Osteocyte (in vitro differentiated cells): Measurements from ENCODE around the gene SH3RF3. TPM values are rescaled to one million over a fixed set of nuclear protein-coding genes. Genes with fewer than 3 reads are reported as not detected.

Experiments
- DNase-seq: peaks from one replicate; pipeline ENCODE4 v3.0.0; 2021; ENCODE audit warnings: mixed read lengths; ENCODE audit not compliant: unreplicated experiment; ENCODE audit errors: extremely low spot score
- H3K27ac Mint-ChIP-seq: one replicate; pipeline ENCODE4 v1.8.0; 2021; ENCODE audit warnings: mild to moderate bottlenecking, mixed read lengths; ENCODE audit not compliant: unreplicated experiment
- H3K27me3 Mint-ChIP-seq: one replicate; pipeline ENCODE4 v1.8.0; 2021; ENCODE audit warnings: mixed read lengths; ENCODE audit not compliant: unreplicated experiment
- H3K36me3 Mint-ChIP-seq: one replicate; pipeline ENCODE4 v1.8.0; 2021; ENCODE audit warnings: mixed read lengths; ENCODE audit not compliant: unreplicated experiment
- H3K4me1 Mint-ChIP-seq: one replicate; pipeline ENCODE4 v1.8.0; 2021; ENCODE audit warnings: mixed read lengths; ENCODE audit not compliant: unreplicated experiment
- H3K4me3 Mint-ChIP-seq: one replicate; pipeline ENCODE4 v1.8.0; 2021; ENCODE audit warnings: mild to moderate bottlenecking, moderate library complexity, mixed read lengths; ENCODE audit not compliant: unreplicated experiment
- H3K9me3 Mint-ChIP-seq: one replicate; pipeline ENCODE4 v1.8.0; 2021; ENCODE audit warnings: mixed read lengths; ENCODE audit not compliant: unreplicated experiment
- total RNA-seq: library from RNA; stranded (reverse); gene quantifications from 2 replicates; pipeline ENCODE4 v1.2.1, GENCODE V29; 2021
- TF ChIP-seq, protein P1 (sequence below): fragments of 200-600 bp; sonication (generic); IDR thresholded peaks from 2 replicates; pipeline ENCODE4 v1.5.0; 2021; ENCODE audit warnings: antibody characterized with exemption, mild to moderate bottlenecking, moderate library complexity

Gene SH3RF3
- total RNA-seq, 1 donor from 2014 or later = 79.4 TPM

DNA sequence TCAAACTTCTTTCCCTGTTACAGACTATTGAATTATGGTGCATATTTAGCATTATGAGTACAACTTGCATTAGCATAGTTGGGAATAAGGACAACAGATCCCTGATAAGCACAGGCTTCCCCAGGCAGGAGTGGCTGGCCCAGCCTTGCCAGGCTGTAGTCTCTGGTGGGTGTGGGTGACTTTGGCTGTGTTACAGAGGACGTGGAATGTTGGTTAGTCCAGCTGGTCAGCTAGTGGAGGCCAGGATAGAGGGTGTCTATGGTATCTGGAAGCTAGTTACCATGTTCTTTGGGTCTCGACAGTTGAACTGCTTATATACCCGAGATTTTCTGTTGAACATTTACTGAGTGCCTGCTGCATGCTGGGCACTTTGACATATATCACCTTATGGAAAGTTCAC lies 4.7 kb downstream of the SH3RF3 start:
- Mint-ChIP-seq H3K27ac (peak overlapping the region; percentile 39), H3K4me1 (peaks cover 78% of the 10 kb centered on the region), H3K36me3 (peaks cover 10% of the 10 kb centered on the region), H3K9me3 (no peaks in the 10 kb centered on the region), H3K4me3 (peak overlapping the region; percentile 99), H3K27me3 (no peaks in the 10 kb centered on the region)
- TF ChIP-seq, protein P1, sequence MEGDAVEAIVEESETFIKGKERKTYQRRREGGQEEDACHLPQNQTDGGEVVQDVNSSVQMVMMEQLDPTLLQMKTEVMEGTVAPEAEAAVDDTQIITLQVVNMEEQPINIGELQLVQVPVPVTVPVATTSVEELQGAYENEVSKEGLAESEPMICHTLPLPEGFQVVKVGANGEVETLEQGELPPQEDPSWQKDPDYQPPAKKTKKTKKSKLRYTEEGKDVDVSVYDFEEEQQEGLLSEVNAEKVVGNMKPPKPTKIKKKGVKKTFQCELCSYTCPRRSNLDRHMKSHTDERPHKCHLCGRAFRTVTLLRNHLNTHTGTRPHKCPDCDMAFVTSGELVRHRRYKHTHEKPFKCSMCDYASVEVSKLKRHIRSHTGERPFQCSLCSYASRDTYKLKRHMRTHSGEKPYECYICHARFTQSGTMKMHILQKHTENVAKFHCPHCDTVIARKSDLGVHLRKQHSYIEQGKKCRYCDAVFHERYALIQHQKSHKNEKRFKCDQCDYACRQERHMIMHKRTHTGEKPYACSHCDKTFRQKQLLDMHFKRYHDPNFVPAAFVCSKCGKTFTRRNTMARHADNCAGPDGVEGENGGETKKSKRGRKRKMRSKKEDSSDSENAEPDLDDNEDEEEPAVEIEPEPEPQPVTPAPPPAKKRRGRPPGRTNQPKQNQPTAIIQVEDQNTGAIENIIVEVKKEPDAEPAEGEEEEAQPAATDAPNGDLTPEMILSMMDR = no peak
- peak; percentile 65 for DNase-seq

DNA sequence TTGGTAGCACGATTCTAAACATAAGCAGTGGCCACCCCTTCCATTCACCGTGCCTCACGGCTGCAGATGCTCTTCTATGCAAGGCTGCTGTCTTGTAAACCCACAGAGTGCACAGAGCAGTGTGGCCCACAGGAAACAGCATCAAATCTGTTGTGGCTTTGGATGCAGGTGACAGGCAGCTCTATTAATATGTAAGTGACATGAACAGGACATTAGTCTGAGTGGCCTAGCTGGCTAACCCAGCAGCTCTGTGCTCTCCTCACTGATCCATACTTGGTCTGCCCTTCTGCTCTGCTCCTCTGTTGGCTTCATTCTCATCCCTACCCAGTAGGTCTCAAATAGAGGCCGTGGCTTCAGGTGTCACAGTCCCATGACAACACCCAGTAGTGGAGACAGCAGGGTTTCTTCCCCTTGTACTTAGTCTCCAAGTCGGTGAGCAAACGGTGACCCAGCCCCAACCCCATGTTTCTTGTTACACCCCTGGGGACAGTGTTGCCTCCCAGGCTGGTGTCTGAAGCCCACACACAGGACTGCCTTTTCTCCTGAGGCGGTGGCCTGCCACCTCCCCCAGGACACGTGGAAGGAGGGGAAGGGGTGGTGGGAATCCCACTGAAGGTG lies 5.8 kb downstream of the SH3RF3 start:
- Mint-ChIP-seq H3K4me3 (peak overlapping the region; percentile 7), H3K27ac (no peak overlapping the region), H3K27me3 (no peaks in the 10 kb centered on the region), H3K4me1 (peaks cover 89% of the 10 kb centered on the region), H3K9me3 (no peaks in the 10 kb centered on the region), H3K36me3 (peaks cover 10% of the 10 kb centered on the region)
- DNase-seq = peak; percentile 57
- TF ChIP-seq, protein P1 = no peak

DNA sequence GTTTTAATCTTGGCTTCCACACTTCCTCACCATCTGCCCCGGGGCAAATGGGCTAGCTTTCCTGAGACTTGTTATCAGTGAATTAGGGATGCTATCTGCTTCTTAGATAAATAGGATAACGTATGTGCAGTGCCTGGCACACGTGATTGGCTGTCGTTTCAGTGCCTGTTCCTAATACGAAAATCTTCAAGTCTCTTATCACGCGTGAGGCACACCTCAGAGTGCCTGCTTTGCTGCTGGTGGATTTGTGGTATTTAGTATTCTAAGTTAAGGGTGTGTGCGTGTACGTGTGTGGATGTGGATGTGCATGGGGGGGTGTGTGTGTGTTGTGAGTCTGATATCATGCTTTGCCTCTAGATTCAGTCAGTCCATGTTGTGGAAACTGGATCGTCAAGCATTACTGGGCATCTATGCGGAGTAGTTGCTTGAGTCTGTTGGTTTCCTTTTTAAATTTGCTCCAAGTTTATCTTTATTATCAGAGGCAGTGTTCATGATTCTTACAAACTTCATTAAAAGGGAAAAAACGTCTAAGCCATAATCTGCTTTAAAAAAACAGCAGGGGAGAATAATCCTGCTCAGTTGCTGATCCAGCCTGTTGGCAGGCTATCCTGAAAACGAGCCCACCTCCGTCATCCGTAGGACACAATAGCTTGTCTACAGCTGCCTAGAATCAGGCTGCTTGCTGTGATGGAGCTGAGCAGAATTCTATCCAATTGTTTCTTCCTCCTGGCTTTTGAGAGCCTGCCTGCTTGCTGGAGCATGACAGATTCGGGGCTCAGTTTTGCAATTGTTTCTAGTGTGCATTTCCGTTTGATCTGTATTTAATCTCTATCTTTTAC lies 6.6 kb downstream of the SH3RF3 start:
- Mint-ChIP-seq H3K27me3 (no peaks in the 10 kb centered on the region), H3K9me3 (no peaks in the 10 kb centered on the region), H3K36me3 (peaks cover 5% of the 10 kb centered on the region), H3K4me3 (peak overlapping the region; percentile 26), H3K4me1 (peaks cover 92% of the 10 kb centered on the region), H3K27ac (peak overlapping the region; percentile 6)
- DNase-seq = peak; percentile 71
- TF ChIP-seq, protein P1 = no peak

DNA sequence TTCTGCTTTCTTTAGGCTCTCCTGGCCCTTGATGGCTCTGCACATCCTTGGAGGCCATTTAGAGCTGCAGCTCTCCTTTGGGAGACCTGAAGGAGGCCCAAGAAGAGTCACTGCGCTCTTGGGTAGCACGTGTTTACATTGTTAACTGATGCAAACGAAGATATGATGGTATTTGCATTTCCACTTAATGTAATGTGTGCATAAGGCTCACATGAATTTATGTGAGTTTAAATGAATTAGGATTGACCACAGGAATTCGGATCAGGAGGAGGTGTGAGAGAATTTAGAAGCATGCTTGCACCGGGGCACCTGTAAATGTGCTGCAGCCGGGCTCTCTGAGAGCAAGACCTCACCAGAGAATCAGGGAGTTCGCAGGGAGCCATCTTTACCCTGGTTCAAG lies 7.5 kb downstream of the SH3RF3 start:
- Mint-ChIP-seq H3K4me1 (peaks cover 97% of the 10 kb centered on the region), H3K4me3 (no peak overlapping the region), H3K36me3 (peaks cover 5% of the 10 kb centered on the region), H3K27me3 (no peaks in the 10 kb centered on the region), H3K9me3 (no peaks in the 10 kb centered on the region), H3K27ac (peak overlapping the region; percentile 3)
- TF ChIP-seq, protein P1 = no peak
- peak; percentile 23 for DNase-seq

DNA sequence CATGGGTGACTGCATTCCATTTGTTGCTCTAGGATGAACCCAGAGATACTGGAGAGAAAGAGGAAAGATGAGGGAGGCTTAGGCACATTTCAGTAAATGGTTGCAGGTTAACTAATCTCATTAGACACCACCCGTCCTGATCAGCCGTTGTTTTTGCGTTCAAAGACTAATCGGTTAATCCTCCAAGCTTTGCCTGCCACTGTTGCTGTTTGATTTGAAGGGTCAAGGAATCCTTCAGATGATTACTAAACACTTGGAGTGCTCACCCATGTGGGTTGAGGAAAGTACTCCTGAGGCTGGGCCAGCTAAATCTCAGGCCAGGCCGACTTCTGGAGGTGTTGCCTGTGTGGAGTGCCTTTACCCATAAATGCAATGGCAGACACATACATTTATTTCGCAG lies 8.6 kb downstream of the SH3RF3 start:
- H3K27ac Mint-ChIP-seq = peak overlapping the region; percentile 48
- H3K4me1 Mint-ChIP-seq = peaks cover 92% of the 10 kb centered on the region
- TF ChIP-seq, protein P1 = no peak
- no peaks in the 10 kb centered on the region for H3K9me3 Mint-ChIP-seq
- H3K4me3 Mint-ChIP-seq = peak overlapping the region; percentile 30
- H3K36me3 Mint-ChIP-seq = peaks cover 5% of the 10 kb centered on the region
- no peaks in the 10 kb centered on the region for H3K27me3 Mint-ChIP-seq
- no peak for DNase-seq
